HepG2 (cell line): ENCODE measurements around the gene QRFPR.

Source experiments
- ARNTL ChIP-seq: sonication (generic); formaldehyde crosslinking; IDR thresholded peaks from 2 replicates; pipeline ENCODE4 v1.4.0; 2020; ENCODE audit warnings: mild to moderate bottlenecking, missing genetic modification reagents
- CHCHD3 ChIP-seq: sonication (generic); formaldehyde crosslinking; IDR thresholded peaks from 2 replicates; pipeline ENCODE4 v1.8.0; 2022; ENCODE audit warnings: mild to moderate bottlenecking, missing genetic modification reagents, moderate library complexity
- HES4 ChIP-seq: sonication (generic); formaldehyde crosslinking; IDR thresholded peaks from 2 replicates; pipeline ENCODE4 v1.9.0; 2021; ENCODE audit warnings: mild to moderate bottlenecking, missing genetic modification reagents, borderline replicate concordance
- PCBP2 ChIP-seq: fragments of 200-400 bp; formaldehyde crosslinking; optimal IDR thresholded peaks from 2 replicates; pipeline ENCODE3; 2018; ENCODE audit warnings: low read length, low read depth; ENCODE audit not compliant: poor library complexity, severe bottlenecking
- POLR2A ChIP-seq, 2 experiments: IDR thresholded peaks; 2 replicates each; pipeline ENCODE4 v1.6.1; 2011; ENCODE audit warnings: low read depth in 2 of 2, low read length in 2 of 2, mild to moderate bottlenecking in 1 of 2, moderate library complexity in 1 of 2; ENCODE audit not compliant: insufficient read depth in 1 of 2
- SRSF9 ChIP-seq: fragments of 200-400 bp; formaldehyde crosslinking; IDR thresholded peaks from 2 replicates; pipeline ENCODE4 v1.6.1; 2018; ENCODE audit warnings: borderline replicate concordance, mild to moderate bottlenecking, low read depth, low read length; ENCODE audit not compliant: insufficient read depth, poor library complexity, severe bottlenecking
- TCF7 ChIP-seq: sonication (generic); IDR thresholded peaks from 2 replicates; pipeline ENCODE4 v1.6.1; 2016; ENCODE audit warnings: antibody characterized with exemption, low read depth
- TCF7L2 ChIP-seq: IDR thresholded peaks from 2 replicates; pipeline ENCODE4 v1.6.1; 2011; ENCODE audit warnings: mild to moderate bottlenecking, low read depth, low read length, moderate library complexity
- ZNF326 ChIP-seq: sonication (generic); formaldehyde crosslinking; IDR thresholded peaks from 2 replicates; pipeline ENCODE4 v1.4.0; 2020; ENCODE audit warnings: missing genetic modification reagents, borderline replicate concordance
- ZNF530 ChIP-seq: sonication (generic); formaldehyde crosslinking; IDR thresholded peaks from 2 replicates; pipeline ENCODE4 v1.5.0; 2020; ENCODE audit warnings: low read depth, mild to moderate bottlenecking, missing genetic modification reagents
- ZNF589 ChIP-seq: sonication (generic); formaldehyde crosslinking; conservative IDR thresholded peaks from 2 replicates; pipeline ENCODE4 v1.8.0; 2022; ENCODE audit warnings: mild to moderate bottlenecking, moderate library complexity, missing genetic modification reagents
- TF ChIP-seq, protein P1 (sequence below): sonication (generic); formaldehyde crosslinking; IDR thresholded peaks from 2 replicates; pipeline ENCODE4 v1.5.0; 2020; ENCODE audit warnings: mild to moderate bottlenecking, missing genetic modification reagents, moderate library complexity
- TF ChIP-seq, protein P2 (sequence below), 2 experiments: sonication (generic) in 1 of 2; formaldehyde crosslinking in 1 of 2; IDR thresholded peaks; 2 replicates each; pipeline versions ENCODE4 v1.5.1 to v1.6.1; 2011 to 2020; ENCODE audit warnings: borderline replicate concordance in 1 of 2, low read depth in 1 of 2, low read length in 1 of 2, mild to moderate bottlenecking in 1 of 2, missing genetic modification reagents in 1 of 2, moderate library complexity in 1 of 2

DNA sequence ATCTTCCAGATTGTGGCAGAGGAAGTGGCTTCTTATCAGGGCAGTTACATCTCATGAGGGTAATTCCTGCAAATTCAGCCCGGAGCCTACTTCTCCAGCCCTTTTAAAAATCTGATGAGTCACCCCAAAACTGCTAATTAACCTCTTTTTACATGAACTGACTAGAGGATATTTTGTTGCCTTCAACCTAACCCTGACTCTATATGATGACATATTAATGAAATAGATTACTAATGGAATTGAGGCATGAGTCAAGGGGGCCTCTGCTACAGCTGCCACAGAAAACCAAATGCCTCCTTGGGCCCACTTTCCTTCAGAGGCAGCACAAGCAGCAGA, 72.5 kb downstream of the QRFPR start:
- TF ChIP-seq PCBP2 (no peak), CHCHD3 (CRISPR knock-in tag) (no peak), TCF7L2 (no peak), ZNF326 (CRISPR knock-in tag) (no peak), TCF7 (no peak), SRSF9 (no peak), POLR2A (IDR thresholded peaks at IDR 0.05; ENCODE audit: insufficient read depth in 1 of 2, low read depth in 2 of 2, low read length in 2 of 2) (no peak), ARNTL (CRISPR knock-in tag) (no peak), HES4 (CRISPR knock-in tag) (no peak), ZNF589 (no peak), ZNF530 (CRISPR knock-in tag) (no peak)
- TF ChIP-seq, protein P1, sequence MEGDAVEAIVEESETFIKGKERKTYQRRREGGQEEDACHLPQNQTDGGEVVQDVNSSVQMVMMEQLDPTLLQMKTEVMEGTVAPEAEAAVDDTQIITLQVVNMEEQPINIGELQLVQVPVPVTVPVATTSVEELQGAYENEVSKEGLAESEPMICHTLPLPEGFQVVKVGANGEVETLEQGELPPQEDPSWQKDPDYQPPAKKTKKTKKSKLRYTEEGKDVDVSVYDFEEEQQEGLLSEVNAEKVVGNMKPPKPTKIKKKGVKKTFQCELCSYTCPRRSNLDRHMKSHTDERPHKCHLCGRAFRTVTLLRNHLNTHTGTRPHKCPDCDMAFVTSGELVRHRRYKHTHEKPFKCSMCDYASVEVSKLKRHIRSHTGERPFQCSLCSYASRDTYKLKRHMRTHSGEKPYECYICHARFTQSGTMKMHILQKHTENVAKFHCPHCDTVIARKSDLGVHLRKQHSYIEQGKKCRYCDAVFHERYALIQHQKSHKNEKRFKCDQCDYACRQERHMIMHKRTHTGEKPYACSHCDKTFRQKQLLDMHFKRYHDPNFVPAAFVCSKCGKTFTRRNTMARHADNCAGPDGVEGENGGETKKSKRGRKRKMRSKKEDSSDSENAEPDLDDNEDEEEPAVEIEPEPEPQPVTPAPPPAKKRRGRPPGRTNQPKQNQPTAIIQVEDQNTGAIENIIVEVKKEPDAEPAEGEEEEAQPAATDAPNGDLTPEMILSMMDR (CRISPR knock-in tag), result no peak
- TF ChIP-seq, protein P2, sequence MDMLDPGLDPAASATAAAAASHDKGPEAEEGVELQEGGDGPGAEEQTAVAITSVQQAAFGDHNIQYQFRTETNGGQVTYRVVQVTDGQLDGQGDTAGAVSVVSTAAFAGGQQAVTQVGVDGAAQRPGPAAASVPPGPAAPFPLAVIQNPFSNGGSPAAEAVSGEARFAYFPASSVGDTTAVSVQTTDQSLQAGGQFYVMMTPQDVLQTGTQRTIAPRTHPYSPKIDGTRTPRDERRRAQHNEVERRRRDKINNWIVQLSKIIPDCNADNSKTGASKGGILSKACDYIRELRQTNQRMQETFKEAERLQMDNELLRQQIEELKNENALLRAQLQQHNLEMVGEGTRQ (IDR thresholded peaks at IDR 0.05; ENCODE audit: low read depth, low read length), result no peak
- TF ChIP-seq, protein P2 (CRISPR knock-in tag; IDR thresholded peaks at IDR 0.05; ENCODE audit: borderline replicate concordance), result no peak
